K562 (cell line): ENCODE data around the gene CEBPE. TPM values are rescaled to one million over a fixed set of nuclear protein-coding genes. Genes with fewer than 3 reads are reported as not detected.

ENCODE experiments used
- CBFA2T2 ChIP-seq: fragments of 450-650 bp; conservative IDR thresholded peaks from 2 replicates; pipeline ENCODE4 v1.6.1; 2017; ENCODE audit warnings: mild to moderate bottlenecking
- CTBP1 ChIP-seq: fragments of 450-650 bp; IDR thresholded peaks from 2 replicates; pipeline ENCODE4 v1.6.1; 2016; ENCODE audit warnings: borderline replicate concordance
- DACH1 ChIP-seq: fragments of 450-650 bp; IDR thresholded peaks from 2 replicates; pipeline ENCODE4 v1.6.1; 2018; ENCODE audit not compliant: partially characterized antibody
- ELF1 ChIP-seq: fragments of 200-800 bp; sonication (Bioruptor generic); IDR thresholded peaks from 2 replicates; pipeline ENCODE4 v1.6.1; 2016; ENCODE audit warnings: missing genetic modification characterization, missing compliant biosample characterization
- GATA2 ChIP-seq: sonication (generic); formaldehyde crosslinking; IDR thresholded peaks from 2 replicates; pipeline ENCODE4 v1.4.0; 2020; ENCODE audit warnings: mild to moderate bottlenecking, missing genetic modification reagents
- MBD2 ChIP-seq: sonication (generic); IDR thresholded peaks from 2 replicates; pipeline ENCODE4 v1.6.1; 2016; ENCODE audit warnings: low read depth, borderline replicate concordance
- NCOR1 ChIP-seq: fragments of 450-650 bp; IDR thresholded peaks from 2 replicates; pipeline ENCODE4 v1.6.1; 2016; ENCODE audit warnings: mild to moderate bottlenecking, moderate library complexity
- NR3C1 ChIP-seq: sonication (generic); formaldehyde crosslinking; IDR thresholded peaks from 2 replicates; pipeline ENCODE4 v1.8.1; 2022; ENCODE audit warnings: missing genetic modification reagents
- SP2 ChIP-seq: IDR thresholded peaks from 2 replicates; pipeline ENCODE4 v1.6.1; 2011; ENCODE audit warnings: mild to moderate bottlenecking, low read depth, low read length, moderate library complexity; ENCODE audit not compliant: poor library complexity, severe bottlenecking; ENCODE audit errors: extremely low read depth
- TEAD4 ChIP-seq, 2 experiments: sonication (generic) in 1 of 2; formaldehyde crosslinking in 1 of 2; IDR thresholded peaks; 2 replicates each; pipeline versions ENCODE4 v1.6.1 to v1.8.0; 2012 to 2022; ENCODE audit warnings: borderline replicate concordance in 1 of 2, inconsistent platforms in 1 of 2, low read length in 1 of 2, mild to moderate bottlenecking in 1 of 2, missing genetic modification reagents in 1 of 2
- TGIF2 ChIP-seq: sonication (generic); formaldehyde crosslinking; IDR thresholded peaks from 2 replicates; pipeline ENCODE4 v1.8.1; 2022; ENCODE audit warnings: mild to moderate bottlenecking, missing genetic modification reagents, moderate library complexity
- TRIM24 ChIP-seq, 2 experiments: fragments of 450-650 bp; IDR thresholded peaks; 2 replicates each; pipeline ENCODE4 v1.6.1; 2016
- TRIM28 ChIP-seq: fragments of 450-650 bp; IDR thresholded peaks from 2 replicates; pipeline ENCODE4 v1.6.1; 2017
- ZNF583 ChIP-seq: fragments of 250-450 bp; sonication (Bioruptor Pico); IDR thresholded peaks from 2 replicates; pipeline ENCODE4 v1.4.0; 2020
- ZNF589 ChIP-seq: fragments of 200-800 bp; sonication (Bioruptor generic); IDR thresholded peaks from 2 replicates; pipeline ENCODE4 v1.6.1; 2016; ENCODE audit warnings: low read depth, missing genetic modification characterization, missing compliant biosample characterization
- polyA plus RNA-seq, 8 experiments: library from polyadenylated mRNA; depleted of rRNA in 4 of 8; stranded (reverse) in 5 of 8; unstranded in 3 of 8; fragments of >200 nt; fragmentation: Nextera tagmentation in 2 of 8; fragmentation: Illumina TruSeq in 1 of 8; extraction: Ambion mirVana in 2 of 8; extraction: Trizol in 1 of 8; gene quantifications; 2 replicates each; pipeline versions ENCODE4 v1.2.1 to v1.2.3, GENCODE V29; 2011 to 2014; ENCODE audit warnings: inconsistent platforms in 1 of 8, missing spikeins in 1 of 8
- total RNA-seq, 7 experiments: library from RNA; depleted of rRNA in 6 of 7; stranded (reverse); fragments of >200 nt in 6 of 7; fragmentation: Illumina TruSeq in 2 of 7; extraction: Trizol in 2 of 7; gene quantifications; 2 replicates each; pipeline versions ENCODE4 v1.2.1 to v1.2.3, GENCODE V29; 2011 to 2021; ENCODE audit warnings: low replicate concordance in 1 of 7
- TF ChIP-seq, protein P1 (sequence below): fragments of 250-450 bp; sonication (Bioruptor Pico); IDR thresholded peaks from 2 replicates; pipeline ENCODE4 v1.8.0; 2022; ENCODE audit warnings: inconsistent platforms, mild to moderate bottlenecking, moderate library complexity, borderline replicate concordance
- TF ChIP-seq, protein P2 (sequence below), 2 experiments: fragments of 450-650 bp; conservative IDR thresholded peaks; 2 replicates each; pipeline ENCODE4 v1.6.1; 2017; ENCODE audit warnings: mild to moderate bottlenecking in 2 of 2, moderate library complexity in 2 of 2
- TF ChIP-seq, protein P3 (sequence below), 3 experiments: fragments of 200-800 bp in 1 of 3; fragments of 250-450 bp in 1 of 3; fragments of 450-650 bp in 1 of 3; sonication (Bioruptor Pico) in 1 of 3; sonication (Bioruptor generic) in 1 of 3; formaldehyde crosslinking in 1 of 3; IDR thresholded peaks; 2 replicates each; pipeline versions ENCODE4 v1.6.1 to v1.8.0; 2016 to 2022; ENCODE audit warnings: mild to moderate bottlenecking in 2 of 3, missing genetic modification characterization in 2 of 3, missing compliant biosample characterization in 1 of 3, moderate library complexity in 1 of 3
- TF ChIP-seq, protein P4 (sequence below): sonication (generic); formaldehyde crosslinking; IDR thresholded peaks from 2 replicates; pipeline ENCODE4 v1.8.1; 2022; ENCODE audit warnings: missing genetic modification reagents

The CEBPE gene
- total and polyA plus RNA-seq, 9 of the 15 experiments (the other 6 are each of a cell fraction or from before 2014, with no cell fraction given): 0.09 to 0.15 (median 0.13) TPM; not detected in 6

DNA sequence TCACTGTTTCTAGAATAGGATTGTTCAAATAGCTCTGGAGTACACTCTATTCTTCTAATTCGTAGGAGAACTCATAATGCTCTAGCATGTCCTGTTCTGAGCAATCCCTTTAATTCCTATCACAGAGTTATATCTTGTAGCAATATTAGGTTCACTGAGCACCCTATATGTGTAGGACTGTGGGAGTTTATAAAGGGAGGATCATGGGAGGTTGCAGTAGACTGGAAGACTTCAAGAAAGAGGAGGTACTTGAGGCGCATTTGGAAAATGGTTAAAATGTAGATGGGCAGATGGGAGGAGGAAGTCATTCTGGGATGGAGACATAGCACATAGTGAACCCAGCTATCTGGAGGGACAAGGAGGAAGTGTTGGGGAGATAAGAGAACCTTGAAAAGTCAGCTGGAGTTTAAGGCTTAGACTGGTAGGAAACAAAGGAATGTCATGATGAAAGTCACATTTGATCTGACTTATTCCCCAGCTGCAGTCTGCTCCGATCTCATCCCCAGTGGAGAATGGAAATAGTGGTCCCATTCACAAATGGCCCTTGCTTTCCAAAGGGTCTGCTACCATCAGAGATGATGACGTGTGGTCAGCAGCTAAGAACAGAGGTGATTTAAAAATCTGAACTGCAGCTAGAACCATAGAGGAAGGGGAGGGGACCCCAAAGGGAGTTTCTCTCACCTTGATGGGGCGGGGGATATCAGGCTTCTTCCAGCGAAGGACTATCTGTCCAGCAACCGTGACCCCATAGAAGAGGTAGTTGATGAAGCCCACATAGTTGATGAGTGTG lies 10.1 kb upstream of the CEBPE start (continued):
- TF ChIP-seq TRIM24 (IDR thresholded peaks at IDR 0.05) (peak in 1 of 2 experiments; percentile 60; a peak in 2 of 4 replicates), TEAD4 (IDR thresholded peaks at IDR 0.05; ENCODE audit: low read length) (peak; percentile 86), TEAD4 (CRISPR knock-in tag; IDR thresholded peaks at IDR 0.05; ENCODE audit: borderline replicate concordance) (no peak), CBFA2T2 (peak; percentile 81), NR3C1 (CRISPR knock-in tag) (no peak), NCOR1 (peak; percentile 74; the same call in 1 of the 2 replicates), CTBP1 (peak; percentile 90), ZNF589 (CRISPR knock-in tag) (0 out of 2 replicates have a peak, but pooled peaks have one; percentile 54), TGIF2 (CRISPR knock-in tag) (no peak), ELF1 (tag) (peak; percentile 29; the same call in 1 of the 2 replicates), DACH1 (peak; percentile 11), ZNF583 (peak; percentile 20; the same call in 1 of the 2 replicates), TRIM28 (no peak), GATA2 (no peak), MBD2 (no peak), SP2 (no peak)
- TF ChIP-seq, protein P1, sequence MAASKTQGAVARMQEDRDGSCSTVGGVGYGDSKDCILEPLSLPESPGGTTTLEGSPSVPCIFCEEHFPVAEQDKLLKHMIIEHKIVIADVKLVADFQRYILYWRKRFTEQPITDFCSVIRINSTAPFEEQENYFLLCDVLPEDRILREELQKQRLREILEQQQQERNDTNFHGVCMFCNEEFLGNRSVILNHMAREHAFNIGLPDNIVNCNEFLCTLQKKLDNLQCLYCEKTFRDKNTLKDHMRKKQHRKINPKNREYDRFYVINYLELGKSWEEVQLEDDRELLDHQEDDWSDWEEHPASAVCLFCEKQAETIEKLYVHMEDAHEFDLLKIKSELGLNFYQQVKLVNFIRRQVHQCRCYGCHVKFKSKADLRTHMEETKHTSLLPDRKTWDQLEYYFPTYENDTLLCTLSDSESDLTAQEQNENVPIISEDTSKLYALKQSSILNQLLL: no peak
- TF ChIP-seq, protein P2, sequence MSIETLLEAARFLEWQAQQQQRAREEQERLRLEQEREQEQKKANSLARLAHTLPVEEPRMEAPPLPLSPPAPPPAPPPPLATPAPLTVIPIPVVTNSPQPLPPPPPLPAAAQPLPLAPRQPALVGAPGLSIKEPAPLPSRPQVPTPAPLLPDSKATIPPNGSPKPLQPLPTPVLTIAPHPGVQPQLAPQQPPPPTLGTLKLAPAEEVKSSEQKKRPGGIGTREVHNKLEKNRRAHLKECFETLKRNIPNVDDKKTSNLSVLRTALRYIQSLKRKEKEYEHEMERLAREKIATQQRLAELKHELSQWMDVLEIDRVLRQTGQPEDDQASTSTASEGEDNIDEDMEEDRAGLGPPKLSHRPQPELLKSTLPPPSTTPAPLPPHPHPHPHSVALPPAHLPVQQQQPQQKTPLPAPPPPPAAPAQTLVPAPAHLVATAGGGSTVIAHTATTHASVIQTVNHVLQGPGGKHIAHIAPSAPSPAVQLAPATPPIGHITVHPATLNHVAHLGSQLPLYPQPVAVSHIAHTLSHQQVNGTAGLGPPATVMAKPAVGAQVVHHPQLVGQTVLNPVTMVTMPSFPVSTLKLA (conservative IDR thresholded peaks at IDR 0.05): no peak
- TF ChIP-seq, protein P3, sequence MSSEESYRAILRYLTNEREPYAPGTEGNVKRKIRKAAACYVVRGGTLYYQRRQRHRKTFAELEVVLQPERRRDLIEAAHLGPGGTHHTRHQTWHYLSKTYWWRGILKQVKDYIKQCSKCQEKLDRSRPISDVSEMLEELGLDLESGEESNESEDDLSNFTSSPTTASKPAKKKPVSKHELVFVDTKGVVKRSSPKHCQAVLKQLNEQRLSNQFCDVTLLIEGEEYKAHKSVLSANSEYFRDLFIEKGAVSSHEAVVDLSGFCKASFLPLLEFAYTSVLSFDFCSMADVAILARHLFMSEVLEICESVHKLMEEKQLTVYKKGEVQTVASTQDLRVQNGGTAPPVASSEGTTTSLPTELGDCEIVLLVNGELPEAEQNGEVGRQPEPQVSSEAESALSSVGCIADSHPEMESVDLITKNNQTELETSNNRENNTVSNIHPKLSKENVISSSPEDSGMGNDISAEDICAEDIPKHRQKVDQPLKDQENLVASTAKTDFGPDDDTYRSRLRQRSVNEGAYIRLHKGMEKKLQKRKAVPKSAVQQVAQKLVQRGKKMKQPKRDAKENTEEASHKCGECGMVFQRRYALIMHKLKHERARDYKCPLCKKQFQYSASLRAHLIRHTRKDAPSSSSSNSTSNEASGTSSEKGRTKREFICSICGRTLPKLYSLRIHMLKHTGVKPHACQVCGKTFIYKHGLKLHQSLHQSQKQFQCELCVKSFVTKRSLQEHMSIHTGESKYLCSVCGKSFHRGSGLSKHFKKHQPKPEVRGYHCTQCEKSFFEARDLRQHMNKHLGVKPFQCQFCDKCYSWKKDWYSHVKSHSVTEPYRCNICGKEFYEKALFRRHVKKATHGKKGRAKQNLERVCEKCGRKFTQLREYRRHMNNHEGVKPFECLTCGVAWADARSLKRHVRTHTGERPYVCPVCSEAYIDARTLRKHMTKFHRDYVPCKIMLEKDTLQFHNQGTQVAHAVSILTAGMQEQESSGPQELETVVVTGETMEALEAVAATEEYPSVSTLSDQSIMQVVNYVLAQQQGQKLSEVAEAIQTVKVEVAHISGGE (CRISPR knock-in tag; IDR thresholded peaks at IDR 0.05): 0 out of 6 replicates have a peak, but pooled peaks of 1 of the 3 experiments have one; percentile 37
- TF ChIP-seq, protein P4, sequence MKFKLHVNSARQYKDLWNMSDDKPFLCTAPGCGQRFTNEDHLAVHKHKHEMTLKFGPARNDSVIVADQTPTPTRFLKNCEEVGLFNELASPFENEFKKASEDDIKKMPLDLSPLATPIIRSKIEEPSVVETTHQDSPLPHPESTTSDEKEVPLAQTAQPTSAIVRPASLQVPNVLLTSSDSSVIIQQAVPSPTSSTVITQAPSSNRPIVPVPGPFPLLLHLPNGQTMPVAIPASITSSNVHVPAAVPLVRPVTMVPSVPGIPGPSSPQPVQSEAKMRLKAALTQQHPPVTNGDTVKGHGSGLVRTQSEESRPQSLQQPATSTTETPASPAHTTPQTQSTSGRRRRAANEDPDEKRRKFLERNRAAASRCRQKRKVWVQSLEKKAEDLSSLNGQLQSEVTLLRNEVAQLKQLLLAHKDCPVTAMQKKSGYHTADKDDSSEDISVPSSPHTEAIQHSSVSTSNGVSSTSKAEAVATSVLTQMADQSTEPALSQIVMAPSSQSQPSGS (CRISPR knock-in tag): no peak
